ENCODE results near the gene CHMP4B. TPM values are rescaled to one million over a fixed set of nuclear protein-coding genes. Genes with fewer than 3 reads are reported as not detected.

Gene CHMP4B
- total and polyA plus RNA-seq, 5 donors from 2014 or later: 3.1 to 49.0 (median 4.8) TPM

GRCh38 chr20:33821270-33821836 is 10.2 kb downstream of the CHMP4B start:
- Mint-ChIP-seq H3K9me3 (no peaks in the 10 kb centered on the region), H3K27ac (no peak overlapping the region), H3K4me1 (peaks cover 28 to 77% (median 55%) of the 10 kb centered on the region in 4 donors), H3K36me3 (peaks cover 18% of the 10 kb centered on the region), H3K4me3 (no peak overlapping the region), H3K27me3 (no peaks in the 10 kb centered on the region)
- peaks cover 7% of the 10 kb centered on the region for H3K36me3 ChIP-seq (ENCODE audit: control insufficient read depth, insufficient read depth, low read length)
- H3K4me3 ChIP-seq (ENCODE audit: low read depth, low read length): no peak overlapping the region
- no peak for DNase-seq
- no peaks in the 10 kb centered on the region for H3K27me3 ChIP-seq (ENCODE audit: control insufficient read depth, insufficient read depth, low read length)
- no peaks in the 10 kb centered on the region for H3K9me3 ChIP-seq (ENCODE audit: control insufficient read depth in 2 of 2, low read length in 2 of 2)
- no peak overlapping the region for H3K27ac ChIP-seq (ENCODE audit: insufficient read depth, low read length, poor library complexity, severe bottlenecking)
- peaks cover 3% of the 10 kb centered on the region for H3K4me1 ChIP-seq (ENCODE audit: control insufficient read depth, insufficient read depth, low read length, poor library complexity, severe bottlenecking)
- no peak for ATAC-seq (ENCODE audit: low read depth in 2 of 2)

GRCh38 chr20:33822423-33822822 is 11.3 kb downstream of the CHMP4B start:
- Histone ChIP-seq H3K27me3 (ENCODE audit: control insufficient read depth, insufficient read depth, low read length) (no peaks in the 10 kb centered on the region), H3K4me1 (ENCODE audit: control insufficient read depth, insufficient read depth, low read length, poor library complexity, severe bottlenecking) (no peaks in the 10 kb centered on the region), H3K36me3 (ENCODE audit: control insufficient read depth, insufficient read depth, low read length) (peaks cover 7% of the 10 kb centered on the region), H3K27ac (ENCODE audit: insufficient read depth, low read length, poor library complexity, severe bottlenecking) (no peak overlapping the region), H3K4me3 (ENCODE audit: low read depth, low read length) (no peak overlapping the region), H3K9me3 (ENCODE audit: control insufficient read depth in 2 of 2, low read length in 2 of 2) (no peaks in the 10 kb centered on the region)
- no peak overlapping the region for H3K4me3 Mint-ChIP-seq
- peaks cover 24 to 77% (median 58%) of the 10 kb centered on the region in 4 donors for H3K4me1 Mint-ChIP-seq
- ATAC-seq (ENCODE audit: low read depth in 2 of 2) (no peak), DNase-seq (no peak)
- no peaks in the 10 kb centered on the region for H3K9me3 Mint-ChIP-seq
- H3K27me3 Mint-ChIP-seq: no peaks in the 10 kb centered on the region
- H3K36me3 Mint-ChIP-seq: peaks cover 17% of the 10 kb centered on the region
- peak overlapping the region in 1 of 3 donors; percentile 67 for H3K27ac Mint-ChIP-seq

GRCh38 chr20:33822991-33823390 is 11.8 kb downstream of the CHMP4B start:
- H3K4me1 ChIP-seq (ENCODE audit: control insufficient read depth, insufficient read depth, low read length, poor library complexity, severe bottlenecking): peaks cover 4% of the 10 kb centered on the region
- DNase-seq: no peak
- H3K27me3 Mint-ChIP-seq: no peaks in the 10 kb centered on the region
- peaks cover 7% of the 10 kb centered on the region for H3K36me3 ChIP-seq (ENCODE audit: control insufficient read depth, insufficient read depth, low read length)
- no peaks in the 10 kb centered on the region for H3K9me3 ChIP-seq (ENCODE audit: control insufficient read depth in 2 of 2, low read length in 2 of 2)
- no peaks in the 10 kb centered on the region for H3K9me3 Mint-ChIP-seq
- H3K27ac Mint-ChIP-seq: no peak overlapping the region
- H3K27me3 ChIP-seq (ENCODE audit: control insufficient read depth, insufficient read depth, low read length): no peaks in the 10 kb centered on the region
- no peak overlapping the region for H3K4me3 Mint-ChIP-seq
- H3K36me3 Mint-ChIP-seq: peaks cover 12% of the 10 kb centered on the region
- no peak overlapping the region for H3K4me3 ChIP-seq (ENCODE audit: low read depth, low read length)
- peaks cover 23 to 77% (median 55%) of the 10 kb centered on the region in 4 donors for H3K4me1 Mint-ChIP-seq
- no peak for ATAC-seq (ENCODE audit: low read depth in 2 of 2)
- H3K27ac ChIP-seq (ENCODE audit: insufficient read depth, low read length, poor library complexity, severe bottlenecking): no peak overlapping the region

- H3K4me3 Mint-ChIP-seq: no peak overlapping the region
- Histone ChIP-seq H3K27ac (ENCODE audit: insufficient read depth, low read length, poor library complexity, severe bottlenecking) (no peak overlapping the region), H3K9me3 (ENCODE audit: control insufficient read depth in 2 of 2, low read length in 2 of 2) (no peaks in the 10 kb centered on the region), H3K4me1 (ENCODE audit: control insufficient read depth, insufficient read depth, low read length, poor library complexity, severe bottlenecking) (peaks cover 4% of the 10 kb centered on the region), H3K4me3 (ENCODE audit: low read depth, low read length) (no peak overlapping the region), H3K27me3 (ENCODE audit: control insufficient read depth, insufficient read depth, low read length) (no peaks in the 10 kb centered on the region), H3K36me3 (ENCODE audit: control insufficient read depth, insufficient read depth, low read length) (peaks cover 3% of the 10 kb centered on the region)
- H3K27ac Mint-ChIP-seq: peak overlapping the region in 1 of 3 donors; percentile 38
- H3K36me3 Mint-ChIP-seq: peaks cover 15% of the 10 kb centered on the region
- no peak for ATAC-seq (ENCODE audit: low read depth in 2 of 2)
- no peak for DNase-seq
- peaks cover 36 to 76% (median 59%) of the 10 kb centered on the region in 4 donors for H3K4me1 Mint-ChIP-seq
- no peaks in the 10 kb centered on the region for H3K27me3 Mint-ChIP-seq
- no peaks in the 10 kb centered on the region for H3K9me3 Mint-ChIP-seq
Observed at GRCh38 chr20:33824852-33825251, 13.7 kb downstream of the CHMP4B start.

GRCh38 chr20:33825340-33826269 is 14.5 kb downstream of the CHMP4B start:
- ATAC-seq (ENCODE audit: low read depth in 2 of 2) (no peak), DNase-seq (no peak)
- no peak overlapping the region for H3K4me3 Mint-ChIP-seq
- H3K4me1 ChIP-seq (ENCODE audit: control insufficient read depth, insufficient read depth, low read length, poor library complexity, severe bottlenecking): peaks cover 4% of the 10 kb centered on the region
- H3K27ac ChIP-seq (ENCODE audit: insufficient read depth, low read length, poor library complexity, severe bottlenecking): no peak overlapping the region
- peaks cover 3% of the 10 kb centered on the region for H3K36me3 ChIP-seq (ENCODE audit: control insufficient read depth, insufficient read depth, low read length)
- no peaks in the 10 kb centered on the region for H3K27me3 ChIP-seq (ENCODE audit: control insufficient read depth, insufficient read depth, low read length)
- peaks cover 33 to 79% (median 57%) of the 10 kb centered on the region in 4 donors for H3K4me1 Mint-ChIP-seq
- H3K27ac Mint-ChIP-seq: peak overlapping the region in 2 of 3 donors; percentile 65 to 74
- no peak overlapping the region for H3K4me3 ChIP-seq (ENCODE audit: low read depth, low read length)
- no peaks in the 10 kb centered on the region for H3K27me3 Mint-ChIP-seq
- no peaks in the 10 kb centered on the region for H3K9me3 Mint-ChIP-seq
- no peaks in the 10 kb centered on the region for H3K9me3 ChIP-seq (ENCODE audit: control insufficient read depth in 2 of 2, low read length in 2 of 2)
- H3K36me3 Mint-ChIP-seq: peaks cover 14% of the 10 kb centered on the region

- no peak overlapping the region for H3K27ac ChIP-seq (ENCODE audit: insufficient read depth, low read length, poor library complexity, severe bottlenecking)
- no peaks in the 10 kb centered on the region for H3K27me3 ChIP-seq (ENCODE audit: control insufficient read depth, insufficient read depth, low read length)
- H3K27ac Mint-ChIP-seq: peak overlapping the region in 2 of 3 donors; percentile 65 to 78
- H3K4me3 Mint-ChIP-seq: no peak overlapping the region
- no peaks in the 10 kb centered on the region for H3K9me3 ChIP-seq (ENCODE audit: control insufficient read depth in 2 of 2, low read length in 2 of 2)
- H3K4me1 Mint-ChIP-seq: peaks cover 33 to 79% (median 57%) of the 10 kb centered on the region in 4 donors
- H3K36me3 Mint-ChIP-seq: peaks cover 15% of the 10 kb centered on the region
- no peaks in the 10 kb centered on the region for H3K27me3 Mint-ChIP-seq
- DNase-seq (no peak), ATAC-seq (ENCODE audit: low read depth in 2 of 2) (no peak)
- no peak overlapping the region for H3K4me3 ChIP-seq (ENCODE audit: low read depth, low read length)
- H3K4me1 ChIP-seq (ENCODE audit: control insufficient read depth, insufficient read depth, low read length, poor library complexity, severe bottlenecking): peaks cover 4% of the 10 kb centered on the region
- H3K36me3 ChIP-seq (ENCODE audit: control insufficient read depth, insufficient read depth, low read length): peaks cover 3% of the 10 kb centered on the region
- no peaks in the 10 kb centered on the region for H3K9me3 Mint-ChIP-seq
Observed at GRCh38 chr20:33826270-33826897, 15.2 kb downstream of the CHMP4B start.

- Histone ChIP-seq H3K27me3 (ENCODE audit: control insufficient read depth, insufficient read depth, low read length) (no peaks in the 10 kb centered on the region), H3K27ac (ENCODE audit: insufficient read depth, low read length, poor library complexity, severe bottlenecking) (no peak overlapping the region), H3K36me3 (ENCODE audit: control insufficient read depth, insufficient read depth, low read length) (peaks cover 8% of the 10 kb centered on the region), H3K4me3 (ENCODE audit: low read depth, low read length) (no peak overlapping the region), H3K9me3 (ENCODE audit: control insufficient read depth in 2 of 2, low read length in 2 of 2) (no peaks in the 10 kb centered on the region), H3K4me1 (ENCODE audit: control insufficient read depth, insufficient read depth, low read length, poor library complexity, severe bottlenecking) (peaks cover 4% of the 10 kb centered on the region)
- no peak for DNase-seq
- ATAC-seq (ENCODE audit: low read depth in 2 of 2): no peak
- peaks cover 33 to 85% (median 60%) of the 10 kb centered on the region in 4 donors for H3K4me1 Mint-ChIP-seq
- peak overlapping the region; percentile 26 to 78 (median 69) for H3K27ac Mint-ChIP-seq
- H3K27me3 Mint-ChIP-seq: no peaks in the 10 kb centered on the region
- H3K9me3 Mint-ChIP-seq: no peaks in the 10 kb centered on the region
- peaks cover 22% of the 10 kb centered on the region for H3K36me3 Mint-ChIP-seq
- H3K4me3 Mint-ChIP-seq: no peak overlapping the region
Observed at GRCh38 chr20:33827109-33827508, 16.0 kb downstream of the CHMP4B start.
